ENCODE measurements around the gene MYH9. TPM values are rescaled to one million over a fixed set of nuclear protein-coding genes. Genes with fewer than 3 reads are reported as not detected.

The MYH9 gene
- total RNA-seq, 1 experiment from 2014 or later, result 788 TPM

- no TSS peak for BruUV-seq (replicated peaks)
- DNase-seq (ENCODE audit: low read depth, low spot score) (no peak), ATAC-seq (no peak)
- ChIA-PET CTCF (no interaction called here), POLR2A (no interaction called here)
- H3K27ac ChIP-seq (ENCODE audit: low read length), result no peak overlapping the region
- no peaks in the 10 kb centered on the region; the same call in 1 of the 2 replicates for H3K4me1 ChIP-seq (ENCODE audit: control insufficient read depth, insufficient read depth, low read length)
- no peaks in the 10 kb centered on the region for H3K27me3 ChIP-seq (ENCODE audit: control insufficient read depth, insufficient read depth, low read length)
- peaks cover 17% of the 10 kb centered on the region for H3K36me3 ChIP-seq (ENCODE audit: control insufficient read depth, insufficient read depth, low read length)
- intact Hi-C loops (cut with micrococcal nuclease; ENCODE audit: unreplicated experiment), result no loop called here
- H3K9me3 ChIP-seq (ENCODE audit: control insufficient read depth, insufficient read depth, low read depth, low read length), result no peaks in the 10 kb centered on the region
- in situ Hi-C loops (cut with HindIII; ENCODE audit: low pct_unique_long_range_greater_than_20kb, low sequenced_read_pairs), result no loop called here
- H3K4me3 ChIP-seq (ENCODE audit: low read depth in 2 of 2, low read length in 2 of 2), result no peak overlapping the region
- no peak for TF ChIP-seq CTCF (IDR thresholded peaks at IDR 0.05)
- no peak for TF ChIP-seq TCF7L2 (IDR thresholded peaks at IDR 0.05; ENCODE audit: low read depth, low read length)
Measured at GRCh38 chr22:36287881-36288515, 99.8 kb downstream of the MYH9 start.

DNA sequence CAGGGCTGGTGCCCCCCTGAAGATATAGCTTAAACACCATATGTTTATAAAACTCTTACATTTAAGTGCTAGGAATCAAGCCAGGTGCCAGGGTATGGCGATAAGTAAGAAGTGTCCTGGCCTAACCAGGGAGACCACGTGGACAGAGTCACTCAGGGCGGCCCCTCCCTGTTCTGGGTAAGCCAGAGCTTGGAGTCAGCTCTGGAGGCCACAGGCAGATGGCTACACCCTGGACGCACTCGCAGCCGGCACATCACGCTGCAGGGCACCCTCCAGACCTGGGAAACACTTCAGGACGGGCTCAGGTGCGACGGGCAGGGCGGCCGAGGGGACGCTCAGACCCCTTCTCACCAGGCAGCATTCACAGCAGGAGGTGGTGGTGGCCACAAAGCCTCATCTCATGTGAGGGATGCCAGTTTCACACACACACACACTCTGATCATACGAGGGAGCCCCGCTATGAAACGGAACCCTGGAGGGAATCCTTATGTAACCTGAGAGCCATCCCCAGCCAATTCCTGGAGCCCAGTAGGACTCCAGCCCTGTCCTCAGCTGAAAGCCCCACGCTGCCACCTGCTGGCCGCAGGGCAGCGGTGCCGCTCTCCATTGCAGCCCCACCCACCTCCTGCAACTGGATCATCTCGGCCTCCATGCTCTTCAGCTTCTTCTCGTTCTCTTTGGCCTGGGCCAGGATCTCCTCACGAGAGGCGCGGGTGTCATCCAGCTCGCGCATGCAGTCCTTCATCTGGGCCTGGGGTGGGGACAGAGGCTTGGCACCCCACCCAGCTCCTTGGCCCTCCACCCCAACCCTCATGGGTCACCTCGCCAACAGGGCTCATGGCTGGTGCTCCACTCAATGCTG lies 101.4 kb downstream of the MYH9 start:
- Histone ChIP-seq H3K4me3 (ENCODE audit: low read depth in 2 of 2, low read length in 2 of 2) (no peak overlapping the region), H3K4me1 (ENCODE audit: control insufficient read depth, insufficient read depth, low read length) (no peaks in the 10 kb centered on the region; the same call in 1 of the 2 replicates), H3K9me3 (ENCODE audit: control insufficient read depth, insufficient read depth, low read depth, low read length) (no peaks in the 10 kb centered on the region), H3K27me3 (ENCODE audit: control insufficient read depth, insufficient read depth, low read length) (no peaks in the 10 kb centered on the region), H3K36me3 (ENCODE audit: control insufficient read depth, insufficient read depth, low read length) (peaks cover 14% of the 10 kb centered on the region), H3K27ac (ENCODE audit: low read length) (no peak overlapping the region)
- CTCF ChIA-PET, result interaction anchor here (0.5 to 1.1 kb wide), 3 partner anchors 9 to 1486 kb away, joined by 3 read pairs; partner anchors contain the start of gene APOL2
- POLR2A ChIA-PET, result no interaction called here
- peak; percentile 78 for ATAC-seq
- no peak for DNase-seq (ENCODE audit: low read depth, low spot score)
- in situ Hi-C loops (cut with HindIII; ENCODE audit: low pct_unique_long_range_greater_than_20kb, low sequenced_read_pairs), result no loop called here
- peak; percentile 87 for TF ChIP-seq CTCF (IDR thresholded peaks at IDR 0.05)
- no peak for TF ChIP-seq TCF7L2 (IDR thresholded peaks at IDR 0.05; ENCODE audit: low read depth, low read length)
- BruUV-seq (replicated peaks), result no TSS peak
- intact Hi-C loops (cut with micrococcal nuclease; ENCODE audit: unreplicated experiment), result no loop called here

DNA sequence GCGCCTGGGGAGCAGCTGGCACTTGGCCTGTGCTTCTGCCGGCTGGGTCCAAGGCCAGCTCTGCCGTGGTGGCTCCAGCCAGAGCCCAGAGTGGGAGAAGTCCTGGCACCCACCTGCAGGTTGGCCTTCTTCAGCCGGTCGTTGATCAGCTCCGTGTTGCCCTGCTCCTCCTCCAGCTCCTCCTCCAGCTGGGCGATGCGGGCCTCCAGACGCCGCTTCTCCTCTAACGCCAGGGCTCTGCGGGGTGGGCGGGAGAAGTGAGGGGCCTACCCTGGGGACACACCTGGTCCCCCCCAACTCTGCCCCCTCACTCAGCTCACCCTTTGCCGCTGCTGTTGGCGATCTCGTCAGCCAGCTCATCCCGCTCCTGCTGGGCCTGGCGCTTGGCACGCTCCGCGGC lies 102.2 kb downstream of the MYH9 start:
- H3K36me3 ChIP-seq (ENCODE audit: control insufficient read depth, insufficient read depth, low read length), result peaks cover 14% of the 10 kb centered on the region
- H3K4me1 ChIP-seq (ENCODE audit: control insufficient read depth, insufficient read depth, low read length), result no peaks in the 10 kb centered on the region; the same call in 1 of the 2 replicates
- in situ Hi-C loops (cut with HindIII; ENCODE audit: low pct_unique_long_range_greater_than_20kb, low sequenced_read_pairs), result no loop called here
- BruUV-seq (replicated peaks), result no TSS peak
- no peak for TF ChIP-seq CTCF (IDR thresholded peaks at IDR 0.05)
- TF ChIP-seq, protein P1, sequence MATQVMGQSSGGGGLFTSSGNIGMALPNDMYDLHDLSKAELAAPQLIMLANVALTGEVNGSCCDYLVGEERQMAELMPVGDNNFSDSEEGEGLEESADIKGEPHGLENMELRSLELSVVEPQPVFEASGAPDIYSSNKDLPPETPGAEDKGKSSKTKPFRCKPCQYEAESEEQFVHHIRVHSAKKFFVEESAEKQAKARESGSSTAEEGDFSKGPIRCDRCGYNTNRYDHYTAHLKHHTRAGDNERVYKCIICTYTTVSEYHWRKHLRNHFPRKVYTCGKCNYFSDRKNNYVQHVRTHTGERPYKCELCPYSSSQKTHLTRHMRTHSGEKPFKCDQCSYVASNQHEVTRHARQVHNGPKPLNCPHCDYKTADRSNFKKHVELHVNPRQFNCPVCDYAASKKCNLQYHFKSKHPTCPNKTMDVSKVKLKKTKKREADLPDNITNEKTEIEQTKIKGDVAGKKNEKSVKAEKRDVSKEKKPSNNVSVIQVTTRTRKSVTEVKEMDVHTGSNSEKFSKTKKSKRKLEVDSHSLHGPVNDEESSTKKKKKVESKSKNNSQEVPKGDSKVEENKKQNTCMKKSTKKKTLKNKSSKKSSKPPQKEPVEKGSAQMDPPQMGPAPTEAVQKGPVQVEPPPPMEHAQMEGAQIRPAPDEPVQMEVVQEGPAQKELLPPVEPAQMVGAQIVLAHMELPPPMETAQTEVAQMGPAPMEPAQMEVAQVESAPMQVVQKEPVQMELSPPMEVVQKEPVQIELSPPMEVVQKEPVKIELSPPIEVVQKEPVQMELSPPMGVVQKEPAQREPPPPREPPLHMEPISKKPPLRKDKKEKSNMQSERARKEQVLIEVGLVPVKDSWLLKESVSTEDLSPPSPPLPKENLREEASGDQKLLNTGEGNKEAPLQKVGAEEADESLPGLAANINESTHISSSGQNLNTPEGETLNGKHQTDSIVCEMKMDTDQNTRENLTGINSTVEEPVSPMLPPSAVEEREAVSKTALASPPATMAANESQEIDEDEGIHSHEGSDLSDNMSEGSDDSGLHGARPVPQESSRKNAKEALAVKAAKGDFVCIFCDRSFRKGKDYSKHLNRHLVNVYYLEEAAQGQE (IDR thresholded peaks at IDR 0.05; ENCODE audit: insufficient read depth in 1 of 2, low read depth in 2 of 2, low read length in 1 of 2), result no peak
- no peak for TF ChIP-seq POLR2AphosphoS5 (IDR thresholded peaks at IDR 0.05; ENCODE audit: low read depth, low read length)
- no peak for TF ChIP-seq SIN3A (IDR thresholded peaks at IDR 0.05; ENCODE audit: borderline replicate concordance, insufficient read depth, low read depth, low read length)
- TF ChIP-seq TCF7L2 (IDR thresholded peaks at IDR 0.05; ENCODE audit: low read depth, low read length), result no peak
- ATAC-seq (no peak), DNase-seq (ENCODE audit: low read depth, low spot score) (no peak)
- intact Hi-C loops (cut with micrococcal nuclease; ENCODE audit: unreplicated experiment), result no loop called here
- ChIA-PET CTCF (interaction anchor here (0.5 to 1.1 kb wide), 2 partner anchors 10 to 46 kb away, joined by 3 read pairs; partner anchors contain the start of gene APOL2), POLR2A (no interaction called here)
- H3K27ac ChIP-seq (ENCODE audit: low read length), result no peak overlapping the region
- H3K27me3 ChIP-seq (ENCODE audit: control insufficient read depth, insufficient read depth, low read length), result no peaks in the 10 kb centered on the region
- H3K4me3 ChIP-seq (ENCODE audit: low read depth in 2 of 2, low read length in 2 of 2), result no peak overlapping the region
- H3K9me3 ChIP-seq (ENCODE audit: control insufficient read depth, insufficient read depth, low read depth, low read length), result no peaks in the 10 kb centered on the region

Data from Panc1 (cell line).